Measurements from ENCODE around the gene TTC17. TPM values are rescaled to one million over a fixed set of nuclear protein-coding genes. Genes with fewer than 3 reads are reported as not detected.
"Not testable (repeated sequence)": the region's sequence is repeated elsewhere in the genome, so short reads cannot be mapped to it uniquely, and the experiment has no call there.

Gene TTC17
- total RNA-seq, 4 donors from 2014 or later: 157 to 295 (median 248) TPM

GRCh38 chr11:43458486-43458885, 99.8 kb downstream of the TTC17 start:
- TF ChIP-seq CTCF (IDR thresholded peaks at IDR 0.05) (no peak), POLR2A (IDR thresholded peaks at IDR 0.05) (no peak)
- DNase-seq: no peak
- Histone ChIP-seq H3K9me3 (no peaks in the 10 kb centered on the region), H3K27me3 (no peaks in the 10 kb centered on the region), H3K4me1 (no peaks in the 10 kb centered on the region), H3K27ac (no peak overlapping the region), H3K4me3 (no peak overlapping the region), H3K36me3 (peaks cover 0 to 64% (median 0%) of the 10 kb centered on the region in 3 donors)

GRCh38 chr11:43459246-43459645, 100.5 kb downstream of the TTC17 start:
- no peaks in the 10 kb centered on the region for H3K9me3 ChIP-seq
- no peak overlapping the region for H3K27ac ChIP-seq
- no peak overlapping the region for H3K4me3 ChIP-seq
- H3K36me3 ChIP-seq: peaks cover 0 to 61% (median 0%) of the 10 kb centered on the region in 3 donors
- TF ChIP-seq CTCF (IDR thresholded peaks at IDR 0.05) (no peak), POLR2A (IDR thresholded peaks at IDR 0.05) (no peak)
- no peaks in the 10 kb centered on the region for H3K27me3 ChIP-seq
- no peak for DNase-seq
- no peaks in the 10 kb centered on the region for H3K4me1 ChIP-seq

DNA sequence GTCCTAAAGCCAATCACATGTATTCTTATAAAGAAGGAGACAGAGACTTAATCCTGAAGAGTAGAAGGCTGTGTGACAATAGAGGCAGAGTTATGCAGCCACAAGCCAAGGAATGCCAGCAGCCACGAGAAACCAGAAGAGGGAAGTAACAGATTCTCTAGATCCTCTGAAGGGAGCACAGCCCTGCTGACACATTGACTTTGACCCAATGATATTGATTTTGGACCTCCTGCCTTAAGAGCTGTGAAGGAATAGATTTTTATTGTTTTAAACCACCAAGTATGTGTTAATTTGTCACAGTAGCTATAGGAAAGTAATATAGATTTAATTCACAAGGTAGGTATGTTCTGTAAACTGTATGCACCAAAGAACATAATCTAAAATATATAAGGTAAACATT, 103.6 kb downstream of the TTC17 start:
- Histone ChIP-seq H3K36me3 (peaks cover 0 to 61% (median 0%) of the 10 kb centered on the region in 3 donors), H3K9me3 (peaks cover 0 to 4% (median 0%) of the 10 kb centered on the region in 4 donors), H3K4me3 (no peak overlapping the region), H3K4me1 (no peaks in the 10 kb centered on the region), H3K27ac (no peak overlapping the region), H3K27me3 (no peaks in the 10 kb centered on the region)
- TF ChIP-seq CTCF (IDR thresholded peaks at IDR 0.05) (no peak), POLR2A (IDR thresholded peaks at IDR 0.05) (no peak)
- no peak for DNase-seq

DNA sequence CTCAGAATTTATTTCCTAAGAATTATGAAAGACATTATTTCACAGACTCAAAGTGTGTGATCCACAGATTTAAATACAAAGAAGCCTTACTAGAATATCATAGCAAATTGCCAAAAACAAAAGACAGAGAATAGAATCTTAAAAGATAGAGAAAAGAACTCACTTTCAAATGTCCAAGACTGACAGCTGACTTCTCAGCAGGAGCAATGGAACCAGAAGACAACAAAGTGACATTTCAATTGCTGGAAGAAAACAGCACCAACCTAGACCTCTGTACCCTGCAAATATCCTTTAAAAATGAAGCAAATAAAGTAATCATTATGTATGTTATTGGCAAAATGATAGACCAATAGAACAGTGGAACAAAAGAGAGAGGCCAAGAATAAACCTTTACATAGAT, 109.2 kb downstream of the TTC17 start:
- H3K27me3 ChIP-seq: no peaks in the 10 kb centered on the region
- no peaks in the 10 kb centered on the region for H3K4me1 ChIP-seq
- no peak overlapping the region for H3K27ac ChIP-seq
- H3K9me3 ChIP-seq: peaks cover 0 to 6% (median 0%) of the 10 kb centered on the region in 4 donors
- DNase-seq: no peak
- no peak overlapping the region for H3K4me3 ChIP-seq
- peaks cover 0 to 29% (median 0%) of the 10 kb centered on the region in 3 donors for H3K36me3 ChIP-seq
- TF ChIP-seq CTCF (IDR thresholded peaks at IDR 0.05) (no peak), POLR2A (IDR thresholded peaks at IDR 0.05) (no peak)

DNA sequence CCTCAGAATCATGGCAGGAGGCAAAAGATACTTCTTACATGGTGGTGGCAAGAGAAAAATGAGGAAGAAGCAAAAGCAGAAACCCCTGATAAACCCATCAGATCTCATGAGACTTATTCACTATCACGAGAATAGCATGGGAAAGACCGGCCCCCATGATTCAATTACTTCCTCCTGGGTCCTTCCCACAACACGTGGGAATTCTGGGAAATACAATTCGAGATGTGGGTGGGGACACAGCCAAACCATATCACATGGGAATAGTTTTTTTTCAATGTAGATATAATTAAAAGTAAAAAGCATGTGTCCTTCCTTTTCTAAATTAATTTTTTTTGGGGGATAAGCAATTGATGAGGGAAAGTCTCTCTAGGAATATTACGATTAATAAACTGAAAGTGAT, 118.8 kb downstream of the TTC17 start:
- not testable (repeated sequence) for H3K36me3 ChIP-seq, DNase-seq, H3K27me3 ChIP-seq, H3K4me1 ChIP-seq, H3K4me3 ChIP-seq, H3K27ac ChIP-seq
- peaks cover 0 to 13% (median 4%) of the 10 kb centered on the region in 4 donors for H3K9me3 ChIP-seq

- Histone ChIP-seq H3K27me3 (no peaks in the 10 kb centered on the region), H3K36me3 (no peaks in the 10 kb centered on the region), H3K4me1 (no peaks in the 10 kb centered on the region), H3K27ac (no peak overlapping the region), H3K9me3 (no peaks in the 10 kb centered on the region), H3K4me3 (no peak overlapping the region)
- no peak for TF ChIP-seq POLR2A (IDR thresholded peaks at IDR 0.05)
- TF ChIP-seq CTCF (IDR thresholded peaks at IDR 0.05): no peak
- DNase-seq: no peak
Measured at GRCh38 chr11:43486141-43486540, 127.4 kb downstream of the TTC17 start.
